ENCODE measurements around the gene ARFIP2. TPM values are rescaled to one million over a fixed set of nuclear protein-coding genes. Genes with fewer than 3 reads are reported as not detected.

ARFIP2 gene
- total RNA-seq, 4 donors from 2014 or later: 40.0 to 63.9 (median 49.7) TPM

- H3K27ac ChIP-seq: no peak overlapping the region
- peaks cover 0 to 40% (median 19%) of the 10 kb centered on the region in 4 donors for H3K4me1 ChIP-seq
- DNase-seq (ENCODE audit: low spot score in 2 of 2): no peak
- 83 to 92% methylated on average over 4 of the region's 4 CpGs for WGBS, 2 donors
- TF ChIP-seq CTCF (IDR thresholded peaks at IDR 0.05) (no peak), POLR2A (IDR thresholded peaks at IDR 0.05) (no peak), EP300 (IDR thresholded peaks at IDR 0.05) (no peak)
- H3K27me3 ChIP-seq: no peaks in the 10 kb centered on the region
- peaks cover 0 to 37% (median 0%) of the 10 kb centered on the region in 3 donors for H3K36me3 ChIP-seq
- no peak overlapping the region for H3K4me3 ChIP-seq
- H3K9me3 ChIP-seq: no peaks in the 10 kb centered on the region
These were observed 4.6 kb downstream of the ARFIP2 start for GRCh38 chr11:6476571-6476970.

- TF ChIP-seq CTCF (IDR thresholded peaks at IDR 0.05) (no peak), EP300 (IDR thresholded peaks at IDR 0.05) (no peak), POLR2A (IDR thresholded peaks at IDR 0.05) (no peak)
- H3K36me3 ChIP-seq: peaks cover 0 to 37% (median 0%) of the 10 kb centered on the region in 3 donors
- H3K4me1 ChIP-seq: peaks cover 0 to 43% (median 19%) of the 10 kb centered on the region in 4 donors
- H3K27me3 ChIP-seq: no peaks in the 10 kb centered on the region
- H3K27ac ChIP-seq: no peak overlapping the region
- H3K4me3 ChIP-seq: no peak overlapping the region
- DNase-seq (ENCODE audit: low spot score in 2 of 2): no peak
- 71 to 74% methylated on average over 5 of the region's 5 CpGs for WGBS, 2 donors
- no peaks in the 10 kb centered on the region for H3K9me3 ChIP-seq
These were observed 5.2 kb downstream of the ARFIP2 start for GRCh38 chr11:6475936-6476335.

GRCh38 chr11:6474806-6475500 is 6.2 kb downstream of the ARFIP2 start:
- Histone ChIP-seq H3K27me3 (no peaks in the 10 kb centered on the region), H3K4me3 (no peak overlapping the region), H3K36me3 (peaks cover 0 to 37% (median 0%) of the 10 kb centered on the region in 3 donors), H3K27ac (peak overlapping the region in 3 of 4 donors; percentile 88 to 97 (median 95)), H3K9me3 (no peaks in the 10 kb centered on the region), H3K4me1 (peaks cover 0 to 37% (median 11%) of the 10 kb centered on the region in 4 donors)
- 74 to 78% methylated on average over 3 of the region's 3 CpGs for WGBS, 2 donors
- no peak for DNase-seq (ENCODE audit: low spot score in 2 of 2)
- no peak for TF ChIP-seq POLR2A (IDR thresholded peaks at IDR 0.05)
- no peak for TF ChIP-seq EP300 (IDR thresholded peaks at IDR 0.05)
- no peak for TF ChIP-seq CTCF (IDR thresholded peaks at IDR 0.05)

GRCh38 chr11:6474413-6474792 is 6.7 kb downstream of the ARFIP2 start:
- TF ChIP-seq CTCF (IDR thresholded peaks at IDR 0.05): no peak
- H3K27ac ChIP-seq: peak overlapping the region; percentile 81 to 97 (median 92)
- peak overlapping the region; percentile 61 to 92 (median 70) for H3K4me3 ChIP-seq
- H3K27me3 ChIP-seq: no peaks in the 10 kb centered on the region
- H3K9me3 ChIP-seq: no peaks in the 10 kb centered on the region
- H3K4me1 ChIP-seq: peaks cover 0 to 37% (median 11%) of the 10 kb centered on the region in 4 donors
- 21 to 25% methylated on average over 7 of the region's 7 CpGs for WGBS, 2 donors
- H3K36me3 ChIP-seq: peaks cover 0 to 31% (median 0%) of the 10 kb centered on the region in 3 donors
- DNase-seq (ENCODE audit: low spot score in 2 of 2): no peak
